Panc1 (cell line): ENCODE results near the gene TSHZ2. TPM values are rescaled to one million over a fixed set of nuclear protein-coding genes. Genes with fewer than 3 reads are reported as not detected.

Experiments used
- ATAC-seq: fragments of 200-7000 bp; cut with Tn5 transposase; 2 replicates; pipeline ENCODE4 v1.9.1; 2020; ENCODE audit warnings: mild to moderate bottlenecking, moderate library complexity
- BruUV-seq: library from RNA; stranded (reverse); fragments of 400-500 nt; replicated peaks from 2 replicates; lab custom pipeline; 2021; lab: Mats Ljungman, UMichigan
- CTCF ChIA-PET: fragments of 300-600 bp; sonication (Branson Sonifier 250); formaldehyde crosslinking; loops from one replicate; lab custom pipeline; 2022; ENCODE audit warnings: antibody characterized with exemption; lab: Charles Lee
- POLR2A ChIA-PET: fragments of 300-600 bp; sonication (Branson Sonifier 250); formaldehyde crosslinking; loops from one replicate; lab custom pipeline; 2022; ENCODE audit warnings: antibody characterized with exemption; lab: Charles Lee
- DNase-seq: peaks from one replicate; pipeline ENCODE4 v3.0.0-alpha.2; 2010; ENCODE audit warnings: low read depth, low spot score
- H3K27ac ChIP-seq: 2 replicates; pipeline ENCODE4 v1.5.1; 2011; ENCODE audit warnings: mild to moderate bottlenecking, low read length, inconsistent platforms
- H3K27me3 ChIP-seq: fragments of 200-500 bp; sonication (Bioruptor generic); 2 replicates; pipeline ENCODE4 v1.6.0; 2014; ENCODE audit warnings: low read length, inconsistent platforms; ENCODE audit not compliant: control insufficient read depth, insufficient read depth
- H3K36me3 ChIP-seq: fragments of 200-500 bp; sonication (Bioruptor generic); 2 replicates; pipeline ENCODE4 v1.5.1; 2014; ENCODE audit warnings: inconsistent platforms, mild to moderate bottlenecking, low read length, moderate library complexity; ENCODE audit not compliant: control insufficient read depth, insufficient read depth
- H3K4me1 ChIP-seq: 2 replicates; pipeline ENCODE4 v1.5.1; 2011; ENCODE audit warnings: inconsistent platforms, mild to moderate bottlenecking, low read length, moderate library complexity; ENCODE audit not compliant: control insufficient read depth, insufficient read depth
- H3K4me3 ChIP-seq, 2 experiments: 2 replicates each; pipeline ENCODE4 v1.5.1; 2011 to 2012; ENCODE audit warnings: low read depth in 2 of 2, low read length in 2 of 2, mild to moderate bottlenecking in 2 of 2, inconsistent platforms in 1 of 2, moderate library complexity in 1 of 2
- H3K9me3 ChIP-seq: fragments of 200-500 bp; sonication (Bioruptor generic); 2 replicates; pipeline ENCODE4 v1.5.1; 2014; ENCODE audit warnings: low read depth, mild to moderate bottlenecking, inconsistent platforms, low read length, moderate library complexity; ENCODE audit not compliant: control insufficient read depth, insufficient read depth
- CTCF ChIP-seq: fragments of 450-650 bp; IDR thresholded peaks from 2 replicates; pipeline ENCODE4 v1.5.1; 2017; ENCODE audit warnings: mild to moderate bottlenecking
- POLR2AphosphoS5 ChIP-seq: IDR thresholded peaks from 2 replicates; pipeline ENCODE4 v1.6.1; 2012; ENCODE audit warnings: mild to moderate bottlenecking, low read depth, low read length, moderate library complexity
- SIN3A ChIP-seq: IDR thresholded peaks from 2 replicates; pipeline ENCODE4 v1.6.1; 2012; ENCODE audit warnings: low read depth, mild to moderate bottlenecking, low read length, moderate library complexity, borderline replicate concordance; ENCODE audit not compliant: insufficient read depth
- TCF7L2 ChIP-seq: IDR thresholded peaks from 2 replicates; pipeline ENCODE4 v1.6.1; 2011; ENCODE audit warnings: mild to moderate bottlenecking, low read depth, low read length, inconsistent platforms
- in situ Hi-C: cut with HindIII; loops from 2 replicates; pipeline ENCODE4 v1.10.0; 2016; ENCODE audit warnings: low sequenced_read_pairs, low pct_unique_long_range_greater_than_20kb
- intact Hi-C: fragments of 100-400 bp; cut with micrococcal nuclease; formaldehyde crosslinking; loops from one replicate; pipeline ENCODE4 v1.10.0; 2022; ENCODE audit not compliant: unreplicated experiment
- total RNA-seq: library from RNA; stranded (reverse); gene quantifications from one replicate; pipeline ENCODE4 v1.2.1, GENCODE V29; 2021; ENCODE audit not compliant: unreplicated experiment
- TF ChIP-seq, protein P1 (sequence below), 2 experiments: IDR thresholded peaks; 2 replicates each; pipeline ENCODE4 v1.6.1; 2011 to 2012; ENCODE audit warnings: low read depth in 2 of 2, control low read depth in 1 of 2, low read length in 1 of 2, mild to moderate bottlenecking in 1 of 2, moderate library complexity in 1 of 2; ENCODE audit not compliant: insufficient read depth in 1 of 2

TSHZ2 gene
- total RNA-seq, 1 experiment from 2014 or later: 0.36 TPM

GRCh38 chr20:53448875-53449274 is 476.7 kb downstream of the TSHZ2 start:
- intact Hi-C loops (no loop called here), in situ Hi-C loops (no loop called here)
- ATAC-seq (no peak), DNase-seq (no peak)
- no TSS peak for BruUV-seq
- CTCF ChIA-PET: no interaction called here
- POLR2A ChIA-PET: no interaction called here
- Histone ChIP-seq H3K27me3 (no peaks in the 10 kb centered on the region), H3K4me1 (no peaks in the 10 kb centered on the region), H3K4me3 (no peak overlapping the region), H3K27ac (no peak overlapping the region), H3K9me3 (peaks cover 6% of the 10 kb centered on the region; the same call in 1 of the 2 replicates), H3K36me3 (no peaks in the 10 kb centered on the region)
- no peak for TF ChIP-seq SIN3A
- TF ChIP-seq POLR2AphosphoS5: no peak
- no peak for TF ChIP-seq CTCF
- TF ChIP-seq, protein P1, sequence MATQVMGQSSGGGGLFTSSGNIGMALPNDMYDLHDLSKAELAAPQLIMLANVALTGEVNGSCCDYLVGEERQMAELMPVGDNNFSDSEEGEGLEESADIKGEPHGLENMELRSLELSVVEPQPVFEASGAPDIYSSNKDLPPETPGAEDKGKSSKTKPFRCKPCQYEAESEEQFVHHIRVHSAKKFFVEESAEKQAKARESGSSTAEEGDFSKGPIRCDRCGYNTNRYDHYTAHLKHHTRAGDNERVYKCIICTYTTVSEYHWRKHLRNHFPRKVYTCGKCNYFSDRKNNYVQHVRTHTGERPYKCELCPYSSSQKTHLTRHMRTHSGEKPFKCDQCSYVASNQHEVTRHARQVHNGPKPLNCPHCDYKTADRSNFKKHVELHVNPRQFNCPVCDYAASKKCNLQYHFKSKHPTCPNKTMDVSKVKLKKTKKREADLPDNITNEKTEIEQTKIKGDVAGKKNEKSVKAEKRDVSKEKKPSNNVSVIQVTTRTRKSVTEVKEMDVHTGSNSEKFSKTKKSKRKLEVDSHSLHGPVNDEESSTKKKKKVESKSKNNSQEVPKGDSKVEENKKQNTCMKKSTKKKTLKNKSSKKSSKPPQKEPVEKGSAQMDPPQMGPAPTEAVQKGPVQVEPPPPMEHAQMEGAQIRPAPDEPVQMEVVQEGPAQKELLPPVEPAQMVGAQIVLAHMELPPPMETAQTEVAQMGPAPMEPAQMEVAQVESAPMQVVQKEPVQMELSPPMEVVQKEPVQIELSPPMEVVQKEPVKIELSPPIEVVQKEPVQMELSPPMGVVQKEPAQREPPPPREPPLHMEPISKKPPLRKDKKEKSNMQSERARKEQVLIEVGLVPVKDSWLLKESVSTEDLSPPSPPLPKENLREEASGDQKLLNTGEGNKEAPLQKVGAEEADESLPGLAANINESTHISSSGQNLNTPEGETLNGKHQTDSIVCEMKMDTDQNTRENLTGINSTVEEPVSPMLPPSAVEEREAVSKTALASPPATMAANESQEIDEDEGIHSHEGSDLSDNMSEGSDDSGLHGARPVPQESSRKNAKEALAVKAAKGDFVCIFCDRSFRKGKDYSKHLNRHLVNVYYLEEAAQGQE (IDR thresholded peaks at IDR 0.05; ENCODE audit: insufficient read depth in 1 of 2, low read depth in 2 of 2, low read length in 1 of 2): no peak
- TF ChIP-seq TCF7L2: no peak

- no peaks in the 10 kb centered on the region for H3K4me1 ChIP-seq
- TF ChIP-seq SIN3A (no peak), CTCF (no peak), TCF7L2 (no peak), POLR2AphosphoS5 (no peak)
- TF ChIP-seq, protein P1 (IDR thresholded peaks at IDR 0.05; ENCODE audit: insufficient read depth in 1 of 2, low read depth in 2 of 2, low read length in 1 of 2): no peak
- ChIA-PET POLR2A (no interaction called here), CTCF (no interaction called here)
- in situ Hi-C loops (no loop called here), intact Hi-C loops (no loop called here)
- H3K36me3 ChIP-seq: no peaks in the 10 kb centered on the region
- no TSS peak for BruUV-seq
- H3K27me3 ChIP-seq: no peaks in the 10 kb centered on the region
- no peak overlapping the region for H3K27ac ChIP-seq
- H3K4me3 ChIP-seq: no peak overlapping the region
- DNase-seq (no peak), ATAC-seq (no peak)
- H3K9me3 ChIP-seq: peaks cover 6% of the 10 kb centered on the region; the same call in 1 of the 2 replicates
Observed at GRCh38 chr20:53453076-53453475, 480.9 kb downstream of the TSHZ2 start.
